ENCODE data around the gene C9.

C9 gene

GRCh38 chr5:39352170-39352569, 12.1 kb downstream of the C9 start:
- Histone ChIP-seq H3K4me3 (IDR thresholded peaks at IDR 0.05; ENCODE audit: insufficient read depth, low read depth, low read length) (no peak overlapping the region), H3K79me2 (ENCODE audit: insufficient read depth, low read depth) (no peaks in the 10 kb centered on the region), H3K27ac (no peak overlapping the region), H4K20me1 (ENCODE audit: insufficient read depth) (no peaks in the 10 kb centered on the region), H2AFZ (ENCODE audit: low read depth) (no peak overlapping the region), H3K4me2 (no peak overlapping the region), H3K9ac (no peak overlapping the region), H3K36me3 (ENCODE audit: insufficient read depth) (no peaks in the 10 kb centered on the region; the same call in 1 of the 2 replicates), H3K27me3 (ENCODE audit: insufficient read depth, low read depth) (no peaks in the 10 kb centered on the region), H3K4me1 (ENCODE audit: low read depth, poor library complexity, severe bottlenecking) (no peaks in the 10 kb centered on the region)
- no peak for TF ChIP-seq CTCF (conservative IDR thresholded peaks at IDR 0.05; ENCODE audit: low read depth, low read length)

GRCh38 chr5:39349484-39349883, 14.8 kb downstream of the C9 start:
- no peaks in the 10 kb centered on the region; the same call in 1 of the 2 replicates for H3K36me3 ChIP-seq (ENCODE audit: insufficient read depth)
- H3K9ac ChIP-seq: no peak overlapping the region
- H4K20me1 ChIP-seq (ENCODE audit: insufficient read depth): no peaks in the 10 kb centered on the region
- no peak overlapping the region for H3K27ac ChIP-seq
- no peak for TF ChIP-seq CTCF (conservative IDR thresholded peaks at IDR 0.05; ENCODE audit: low read depth, low read length)
- H3K79me2 ChIP-seq (ENCODE audit: insufficient read depth, low read depth): no peaks in the 10 kb centered on the region
- no peak overlapping the region for H3K4me2 ChIP-seq
- H3K27me3 ChIP-seq (ENCODE audit: insufficient read depth, low read depth): no peaks in the 10 kb centered on the region
- no peaks in the 10 kb centered on the region for H3K4me1 ChIP-seq (ENCODE audit: low read depth, poor library complexity, severe bottlenecking)
- no peak overlapping the region for H2AFZ ChIP-seq (ENCODE audit: low read depth)
- H3K4me3 ChIP-seq (IDR thresholded peaks at IDR 0.05; ENCODE audit: insufficient read depth, low read depth, low read length): no peak overlapping the region

DNA sequence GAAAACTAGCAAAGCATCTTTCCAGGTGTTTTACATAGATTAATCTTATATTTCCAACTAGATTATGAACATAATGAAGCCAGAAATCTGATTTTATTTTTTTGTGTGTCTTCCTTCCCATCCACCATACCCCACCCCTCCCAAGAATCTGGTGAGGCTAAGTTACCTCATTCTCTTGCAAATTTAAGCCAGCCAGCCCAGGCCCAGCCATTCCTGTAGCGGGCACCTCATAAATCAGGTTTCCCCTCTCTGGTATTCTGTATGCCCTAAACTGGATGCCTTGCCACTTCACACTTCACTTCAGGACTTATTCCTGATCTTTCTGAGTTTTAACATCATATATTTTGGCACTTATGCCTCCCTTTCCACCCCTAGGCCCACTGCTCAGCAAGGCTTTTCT, 21.8 kb downstream of the C9 start:
- no peaks in the 10 kb centered on the region for H3K79me2 ChIP-seq (ENCODE audit: insufficient read depth, low read depth)
- no peak overlapping the region for H3K4me3 ChIP-seq (IDR thresholded peaks at IDR 0.05; ENCODE audit: insufficient read depth, low read depth, low read length)
- TF ChIP-seq CTCF (conservative IDR thresholded peaks at IDR 0.05; ENCODE audit: low read depth, low read length): no peak
- no peak overlapping the region for H3K27ac ChIP-seq
- H3K36me3 ChIP-seq (ENCODE audit: insufficient read depth): no peaks in the 10 kb centered on the region
- H3K27me3 ChIP-seq (ENCODE audit: insufficient read depth, low read depth): no peaks in the 10 kb centered on the region
- H3K4me1 ChIP-seq (ENCODE audit: low read depth, poor library complexity, severe bottlenecking): no peaks in the 10 kb centered on the region
- H3K4me2 ChIP-seq: no peak overlapping the region
- no peaks in the 10 kb centered on the region for H4K20me1 ChIP-seq (ENCODE audit: insufficient read depth)
- H2AFZ ChIP-seq (ENCODE audit: low read depth): no peak overlapping the region
- no peak overlapping the region for H3K9ac ChIP-seq

DNA sequence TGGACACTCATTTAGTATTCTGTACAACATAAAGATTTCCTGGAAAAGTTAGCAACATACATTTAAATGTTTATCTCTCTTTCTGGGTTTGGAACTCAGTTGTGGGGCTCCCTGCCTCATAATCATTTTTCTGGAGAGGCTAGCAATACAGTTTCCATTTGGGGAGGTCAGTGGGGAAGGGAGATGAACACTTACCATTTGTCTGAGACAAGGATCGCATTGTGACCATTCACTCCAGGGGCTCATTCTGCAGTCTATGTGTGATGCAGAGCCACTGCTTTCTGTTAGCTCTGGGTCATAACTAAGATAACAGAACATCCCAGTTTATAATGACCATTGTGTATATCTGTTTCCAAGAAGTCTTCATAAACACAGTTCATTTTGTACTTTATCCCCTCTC, 22.4 kb downstream of the C9 start:
- no peak for TF ChIP-seq CTCF (conservative IDR thresholded peaks at IDR 0.05; ENCODE audit: low read depth, low read length)
- H3K9ac ChIP-seq: no peak overlapping the region
- no peak overlapping the region for H3K4me3 ChIP-seq (IDR thresholded peaks at IDR 0.05; ENCODE audit: insufficient read depth, low read depth, low read length)
- H3K36me3 ChIP-seq (ENCODE audit: insufficient read depth): no peaks in the 10 kb centered on the region
- H3K27me3 ChIP-seq (ENCODE audit: insufficient read depth, low read depth): no peaks in the 10 kb centered on the region
- H2AFZ ChIP-seq (ENCODE audit: low read depth): no peak overlapping the region
- no peak overlapping the region for H3K27ac ChIP-seq
- no peak overlapping the region for H3K4me2 ChIP-seq
- H4K20me1 ChIP-seq (ENCODE audit: insufficient read depth): no peaks in the 10 kb centered on the region
- H3K4me1 ChIP-seq (ENCODE audit: low read depth, poor library complexity, severe bottlenecking): no peaks in the 10 kb centered on the region
- H3K79me2 ChIP-seq (ENCODE audit: insufficient read depth, low read depth): no peaks in the 10 kb centered on the region
